Stimulated activated CD4-positive, alpha-beta T cell treated with anti-CD3 and anti-CD28 coated beads, Interleukin-4, amount 100 ng/mL, for 24 hours (primary cell): ENCODE measurements around the gene XXYLT1.

Source experiments
- DNase-seq: peaks from one replicate; pipeline ENCODE4 v3.0.0-alpha.2; 2020

The XXYLT1 gene

GRCh38 chr3:195087328-195087727 lies 183.6 kb downstream of the XXYLT1 start:
- no peak for DNase-seq

DNA sequence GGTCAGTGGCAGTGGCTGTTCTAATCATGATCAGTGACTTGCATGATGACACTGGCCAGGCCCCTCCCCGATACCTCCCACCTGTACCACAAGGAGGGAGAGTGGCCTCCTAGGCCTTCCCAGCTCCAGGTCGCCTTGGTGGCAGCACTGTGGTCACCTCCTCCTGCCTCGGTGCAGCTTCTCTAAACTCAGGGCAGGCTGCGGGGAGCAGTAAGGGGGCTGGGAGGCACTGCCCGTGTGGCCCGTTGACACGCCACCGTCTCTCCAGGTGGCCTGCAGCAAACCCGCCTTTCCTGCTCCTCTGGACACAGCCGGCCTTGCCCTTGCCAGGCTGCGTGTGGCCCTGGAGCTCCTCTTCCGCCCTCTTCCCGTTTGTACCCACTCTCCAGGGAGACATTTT lies 184.1 kb downstream of the XXYLT1 start:
- no peak for DNase-seq

DNA sequence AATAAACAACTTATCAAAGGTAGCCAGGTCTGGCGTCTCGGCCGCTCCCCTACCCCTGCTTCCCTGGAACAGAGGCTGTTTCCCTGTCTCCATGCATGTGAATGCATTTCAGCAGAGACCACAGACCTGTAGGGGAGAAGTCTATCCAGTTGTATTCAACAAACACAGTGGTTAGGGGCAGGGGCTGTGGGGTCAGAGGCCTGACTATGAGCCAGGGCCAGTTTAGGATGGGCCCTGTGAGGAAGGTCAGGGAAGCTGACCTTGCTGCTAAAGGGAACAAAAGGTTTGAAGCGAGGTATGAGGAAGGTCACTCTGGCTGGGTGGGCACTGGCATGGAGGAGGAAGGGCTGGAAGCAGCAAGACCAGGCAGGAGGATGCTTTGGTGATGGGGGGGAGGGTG lies 184.6 kb downstream of the XXYLT1 start:
- DNase-seq = no peak

- no peak for DNase-seq
Measured at GRCh38 chr3:195085356-195086130, 185.4 kb downstream of the XXYLT1 start.

GRCh38 chr3:195084746-195085145 lies 186.2 kb downstream of the XXYLT1 start:
- no peak for DNase-seq

GRCh38 chr3:195083659-195084058 lies 187.3 kb downstream of the XXYLT1 start:
- no peak for DNase-seq

DNA sequence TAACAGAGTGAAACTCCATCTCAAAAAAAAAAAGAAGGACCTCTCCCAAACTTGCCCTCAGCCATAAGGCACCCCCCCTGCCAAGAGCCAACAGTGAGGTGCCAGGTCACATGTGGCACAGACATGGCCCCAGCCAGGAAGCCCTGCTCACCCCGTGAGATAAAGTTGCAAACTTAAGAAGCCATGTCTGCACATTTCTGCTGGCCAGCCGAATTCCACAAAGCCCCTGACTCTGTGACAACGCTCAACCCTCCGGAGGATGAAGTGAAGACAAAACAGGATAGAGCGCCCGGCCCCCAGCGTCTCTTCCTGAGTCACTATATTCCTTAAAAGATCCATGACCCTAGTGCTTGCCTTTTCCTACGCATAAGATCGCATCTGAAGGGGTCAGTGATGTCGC lies 188.1 kb downstream of the XXYLT1 start:
- DNase-seq = no peak

DNA sequence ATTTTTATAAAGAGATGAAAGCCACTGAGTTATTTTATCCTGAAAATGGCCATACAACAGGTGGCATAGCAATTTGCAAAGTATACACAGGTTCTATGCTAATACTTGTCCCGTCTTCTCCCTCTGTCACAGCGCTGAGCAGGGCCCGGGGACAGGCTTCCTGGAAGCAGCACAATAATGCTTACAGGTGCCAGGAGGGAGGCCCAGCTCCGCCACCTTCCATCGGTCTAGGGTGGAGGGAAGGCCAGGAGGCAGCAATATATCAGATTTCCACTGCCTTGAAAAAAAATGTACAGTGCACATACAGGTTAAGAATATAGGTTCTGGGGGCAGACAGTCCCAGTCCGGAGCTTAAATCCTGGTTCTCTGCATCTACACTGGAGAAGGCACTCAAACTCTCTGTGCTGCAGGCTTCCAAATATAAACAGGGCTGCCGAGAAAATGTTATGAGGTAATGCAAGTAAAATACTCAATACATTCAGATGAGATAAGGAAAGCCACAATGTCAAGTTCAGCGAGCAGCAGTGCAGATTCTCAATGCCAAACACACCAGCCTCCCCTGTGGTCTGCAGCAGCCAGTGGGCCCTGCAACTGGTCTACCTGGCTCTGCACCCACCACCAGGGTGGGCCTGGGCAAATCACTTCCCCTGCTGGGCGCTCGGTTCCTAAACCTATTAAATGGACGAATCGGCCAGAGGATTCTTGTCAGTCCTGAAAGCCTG lies 189.6 kb downstream of the XXYLT1 start:
- DNase-seq = no peak

GRCh38 chr3:195080571-195081151 lies 190.3 kb downstream of the XXYLT1 start:
- DNase-seq = no peak

GRCh38 chr3:195080125-195080524 lies 190.8 kb downstream of the XXYLT1 start:
- no peak for DNase-seq

DNA sequence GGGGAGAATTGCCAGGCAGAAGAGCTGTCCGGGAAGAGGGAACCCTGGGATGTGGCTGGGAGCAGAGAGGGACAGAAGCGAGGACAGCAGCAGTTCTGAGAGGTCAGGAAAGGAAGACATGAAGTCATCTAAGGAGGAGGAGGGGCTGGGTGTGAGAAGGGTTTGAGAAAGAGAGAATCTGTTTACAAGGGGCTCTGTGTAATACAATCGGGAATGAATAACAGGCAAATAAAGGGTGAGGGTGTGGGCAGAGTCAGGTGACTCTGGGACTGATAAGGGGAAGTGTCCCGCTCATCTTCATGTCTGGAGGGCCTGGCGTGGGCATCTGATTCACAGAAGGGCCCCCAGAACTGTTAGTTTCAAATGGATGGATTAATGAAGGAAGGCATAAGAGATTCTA lies 191.3 kb downstream of the XXYLT1 start:
- DNase-seq = no peak

- DNase-seq = no peak
Measured at GRCh38 chr3:195078891-195079440, 192.0 kb downstream of the XXYLT1 start.

DNA sequence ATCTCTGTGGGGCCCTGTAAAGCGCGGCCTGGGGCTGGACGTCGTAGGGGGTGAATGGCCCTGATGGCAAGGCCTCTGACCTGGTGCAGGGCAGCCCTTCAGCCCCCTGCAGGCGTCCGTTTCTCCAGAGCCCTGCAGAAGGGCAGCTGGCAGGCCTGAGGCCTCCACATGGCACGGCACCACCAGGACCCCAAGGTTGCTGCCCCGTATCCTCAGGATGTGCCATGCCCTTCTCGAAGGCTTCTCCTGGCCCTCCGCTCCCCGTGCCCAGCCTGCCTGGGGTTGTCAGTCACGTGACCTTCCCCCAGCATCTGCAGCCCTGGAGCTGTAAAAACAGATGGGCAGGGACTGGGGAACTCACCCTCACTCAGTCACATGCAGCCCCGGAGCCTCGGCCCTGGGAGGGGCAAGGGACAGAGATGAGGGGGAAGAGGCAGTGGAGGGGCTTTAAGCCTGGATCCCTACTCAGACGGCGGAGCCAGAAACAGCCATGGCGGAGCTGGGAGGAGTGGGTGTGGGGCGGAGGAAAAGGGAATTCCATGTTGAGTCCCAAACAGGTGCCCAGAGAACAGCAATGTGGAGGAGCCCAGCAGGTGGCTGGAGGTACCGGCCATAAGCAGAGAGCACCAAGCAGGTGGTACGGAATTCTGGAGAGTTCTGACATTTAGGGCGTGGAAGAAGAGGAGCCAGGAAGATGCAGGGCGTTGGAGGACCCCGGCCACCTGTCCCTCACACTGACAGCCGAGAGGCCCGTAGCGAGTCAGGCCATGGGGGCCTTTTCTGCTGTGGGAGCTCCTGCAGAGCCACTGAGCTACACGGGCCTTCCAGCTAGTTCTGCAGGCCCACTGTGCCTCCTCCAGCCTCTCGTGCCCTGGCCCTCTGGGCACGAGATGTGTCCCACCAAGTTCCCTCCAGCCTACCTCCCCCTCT lies 193.1 kb downstream of the XXYLT1 start:
- DNase-seq = no peak

DNA sequence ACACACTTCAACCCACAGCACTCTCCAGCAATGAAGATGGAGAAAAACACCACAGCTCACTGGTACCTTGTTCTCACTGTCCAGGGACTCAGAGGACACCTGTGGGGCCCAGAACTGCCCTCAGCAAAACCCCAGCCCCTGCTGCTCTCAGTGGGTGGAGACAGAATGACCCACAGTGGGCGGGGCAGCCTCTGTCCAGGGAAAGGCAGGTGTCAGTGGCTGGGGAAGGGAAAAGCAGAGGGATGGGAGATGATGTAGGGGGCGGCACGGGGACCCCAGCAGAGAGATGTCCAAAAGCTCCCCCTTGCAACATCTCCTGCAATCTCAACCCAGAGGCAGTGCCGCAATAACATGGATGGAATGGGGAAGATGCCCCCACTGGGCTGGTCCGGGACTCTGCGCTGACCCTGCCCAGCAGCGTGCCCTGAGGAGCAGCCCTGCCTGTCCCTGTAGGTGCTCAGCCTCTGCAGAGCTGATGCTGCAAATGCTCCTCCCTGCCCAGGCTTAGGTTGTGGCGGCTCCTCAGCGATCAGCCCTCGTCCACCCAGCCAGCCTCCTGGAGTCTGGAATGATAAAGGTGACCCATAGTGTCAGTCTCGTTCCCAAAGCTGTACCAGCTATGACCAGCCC lies 193.9 kb downstream of the XXYLT1 start:
- DNase-seq = no peak

- no peak for DNase-seq
Measured at GRCh38 chr3:195075941-195076875, 194.8 kb downstream of the XXYLT1 start.

GRCh38 chr3:195075199-195075940 lies 195.6 kb downstream of the XXYLT1 start:
- no peak for DNase-seq

DNA sequence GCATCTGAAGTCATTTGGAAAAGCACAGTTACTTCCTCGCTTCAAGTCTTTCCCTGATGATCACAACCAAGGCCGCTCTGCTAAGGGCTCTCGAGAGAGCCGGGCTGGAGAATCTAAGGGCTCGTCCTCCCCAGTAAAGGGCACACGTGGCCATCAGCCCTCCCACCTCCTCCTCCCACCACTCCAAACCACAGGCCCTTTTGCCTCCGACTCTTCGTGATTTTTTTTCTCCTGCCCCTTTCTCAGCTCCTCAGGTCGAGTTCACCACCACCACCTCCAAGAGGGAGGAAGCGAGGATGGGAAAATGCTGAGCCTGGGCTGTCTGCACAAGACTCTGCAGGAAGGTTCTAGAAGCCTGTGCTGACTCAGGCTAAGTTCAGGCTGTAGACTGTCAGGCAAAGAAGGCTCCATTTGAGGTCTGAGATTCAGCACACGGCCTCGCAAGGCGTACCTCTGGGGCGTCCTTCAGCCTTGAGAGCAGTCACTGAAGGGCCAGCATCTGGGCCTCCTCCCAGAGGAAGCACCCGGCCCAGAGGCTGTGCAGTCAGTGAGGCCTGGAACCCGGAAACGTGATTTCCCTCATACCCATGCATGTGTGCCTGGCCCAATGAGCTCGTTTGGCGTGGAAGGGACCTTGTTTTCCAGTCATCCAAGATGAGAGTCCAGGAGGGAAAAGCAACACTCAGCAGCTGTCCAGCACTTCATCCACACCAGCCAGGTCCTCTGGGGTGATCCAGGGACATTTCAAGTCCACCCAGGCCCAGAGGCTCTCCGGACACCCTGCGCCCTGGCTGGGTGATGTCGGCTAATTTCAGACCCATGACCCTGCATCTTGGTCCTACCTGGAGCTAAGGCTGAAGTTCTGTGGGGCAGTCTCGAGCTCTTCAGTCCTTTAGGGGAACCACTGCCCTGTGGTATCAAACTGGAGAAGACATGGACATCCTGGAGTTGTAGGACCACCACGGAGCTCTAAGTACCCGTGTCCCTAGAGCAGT lies 196.8 kb downstream of the XXYLT1 start:
- no peak for DNase-seq

DNA sequence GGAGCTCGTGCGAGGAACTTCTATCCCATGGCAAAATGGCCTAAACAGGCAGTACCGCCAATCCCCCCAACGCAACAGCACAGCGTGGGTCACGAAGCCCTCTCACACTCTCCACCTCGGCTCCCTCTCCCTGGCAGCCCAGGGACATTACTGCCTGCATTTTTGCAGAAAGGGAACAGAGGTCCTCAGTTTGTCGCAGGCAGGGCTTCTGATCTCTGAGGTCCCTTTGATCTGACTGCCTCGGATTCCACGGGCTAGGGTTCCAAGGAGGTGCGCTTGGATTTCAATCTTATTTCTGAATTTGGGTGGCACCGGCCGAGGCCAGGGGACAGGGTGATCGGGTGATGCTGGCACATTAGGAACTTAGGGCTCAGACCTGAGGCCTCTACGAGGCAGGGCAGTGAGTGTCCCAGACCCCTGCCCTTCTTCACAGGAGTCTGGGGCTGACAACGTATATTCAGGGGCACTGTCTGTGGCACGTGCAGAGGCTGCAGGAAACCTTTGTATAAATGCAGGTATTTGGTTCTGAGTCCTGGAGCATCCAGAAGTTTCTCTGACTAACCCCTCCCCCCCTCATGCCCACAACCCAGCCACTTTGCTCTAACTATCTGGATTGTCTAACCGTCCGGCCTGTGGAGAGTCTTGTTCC lies 197.9 kb downstream of the XXYLT1 start:
- no peak for DNase-seq
